IMR-90 (cell line): ENCODE measurements around the gene CABP1. TPM values are rescaled to one million over a fixed set of nuclear protein-coding genes. Genes with fewer than 3 reads are reported as not detected.

Experiments used
- ATAC-seq: fragments of 200-7000 bp; cut with Tn5 transposase; 2 replicates; pipeline ENCODE4 v1.9.1; 2020; ENCODE audit warnings: low read depth, mild to moderate bottlenecking, moderate library complexity
- BruUV-seq: library from RNA; stranded (reverse); fragments of 400-500 nt; replicated peaks from 2 replicates; lab custom pipeline; 2021; lab: Mats Ljungman, UMichigan
- CTCF ChIA-PET: fragments of 300-600 bp; formaldehyde crosslinking; extraction: SDS; loops from one replicate; lab custom pipeline; 2021; ENCODE audit warnings: antibody characterized with exemption; lab: Yijun Ruan, JAX
- POLR2A ChIA-PET: fragments of 300-600 bp; sonication (Branson Sonifier 250); formaldehyde crosslinking; loops from one replicate; lab custom pipeline; 2022; ENCODE audit warnings: antibody characterized with exemption; ENCODE audit not compliant: unreplicated experiment; lab: Charles Lee
- DNase-seq: peaks from one replicate; pipeline ENCODE4 v3.0.0; 2013
- H2AFZ ChIP-seq: replicated peaks from 2 replicates; pipeline ENCODE3; 2013; ENCODE audit warnings: low read length, mild to moderate bottlenecking; ENCODE audit not compliant: poor library complexity
- H2AK5ac ChIP-seq: 2 replicates; pipeline ENCODE4 v1.6.1; 2013; ENCODE audit warnings: low read depth, low read length, inconsistent platforms
- H2AK9ac ChIP-seq: replicated peaks from 2 replicates; pipeline ENCODE3; 2013; ENCODE audit warnings: mild to moderate bottlenecking, low read depth, low read length, moderate library complexity; ENCODE audit not compliant: poor library complexity
- H2BK120ac ChIP-seq: 2 replicates; pipeline ENCODE4 v1.6.1; 2013; ENCODE audit warnings: low read depth, low read length, inconsistent platforms
- H2BK15ac ChIP-seq: 3 replicates; pipeline ENCODE4 v1.6.1; 2013; ENCODE audit warnings: low read depth, low read length, inconsistent platforms
- H2BK20ac ChIP-seq: 2 replicates; pipeline ENCODE4 v1.6.1; 2013; ENCODE audit warnings: low read depth, mild to moderate bottlenecking, inconsistent platforms, low read length, moderate library complexity
- H2BK5ac ChIP-seq: 2 replicates; pipeline ENCODE4 v1.6.1; 2013; ENCODE audit warnings: mild to moderate bottlenecking, low read depth, low read length, inconsistent platforms; ENCODE audit not compliant: poor library complexity, severe bottlenecking
- H3K14ac ChIP-seq: replicated peaks from 2 replicates; pipeline ENCODE4 v1.6.1; 2013; ENCODE audit warnings: low read depth, low read length, inconsistent platforms
- H3K18ac ChIP-seq: 2 replicates; pipeline ENCODE4 v1.6.1; 2013; ENCODE audit warnings: low read depth, low read length, control low read depth
- H3K23ac ChIP-seq: 2 replicates; pipeline ENCODE4 v1.6.1; 2013; ENCODE audit warnings: low read depth, low read length, inconsistent platforms
- H3K27ac ChIP-seq: 2 replicates; pipeline ENCODE4 v1.5.1; 2013; ENCODE audit warnings: mild to moderate bottlenecking, control low read depth, low read length; ENCODE audit not compliant: insufficient read depth
- H3K27me3 ChIP-seq: 2 replicates; pipeline ENCODE4 v1.6.1; 2013; ENCODE audit warnings: low read length; ENCODE audit not compliant: control insufficient read depth, insufficient read depth
- H3K36me3 ChIP-seq: 2 replicates; pipeline ENCODE4 v1.6.1; 2013; ENCODE audit warnings: low read length, mixed read lengths; ENCODE audit not compliant: control insufficient read depth, insufficient read depth
- H3K4ac ChIP-seq: 2 replicates; pipeline ENCODE4 v1.6.1; 2013; ENCODE audit warnings: low read depth, low read length, inconsistent platforms
- H3K4me1 ChIP-seq: 2 replicates; pipeline ENCODE4 v1.6.1; 2013; ENCODE audit warnings: low read length, mixed read lengths; ENCODE audit not compliant: control insufficient read depth, insufficient read depth
- H3K4me2 ChIP-seq: 2 replicates; pipeline ENCODE4 v1.6.1; 2013; ENCODE audit warnings: low read depth, mild to moderate bottlenecking, control low read depth, low read length, moderate library complexity
- H3K4me3 ChIP-seq: 2 replicates; pipeline ENCODE4 v1.5.1; 2013; ENCODE audit warnings: low read depth, mild to moderate bottlenecking, control low read depth, low read length, moderate library complexity; ENCODE audit not compliant: insufficient read depth
- H3K56ac ChIP-seq: 2 replicates; pipeline ENCODE4 v1.6.1; 2013; ENCODE audit warnings: low read length, inconsistent platforms; ENCODE audit not compliant: insufficient read depth; ENCODE audit errors: extremely low read depth
- H3K79me1 ChIP-seq, 2 experiments: 2 replicates each; pipeline ENCODE4 v1.6.1; 2013; ENCODE audit warnings: low read length in 2 of 2, inconsistent platforms in 1 of 2, low read depth in 1 of 2
- H3K9ac ChIP-seq: 2 replicates; pipeline ENCODE4 v1.6.1; 2013; ENCODE audit warnings: low read depth, low read length, control low read depth
- H3K9me1 ChIP-seq: 2 replicates; pipeline ENCODE4 v1.6.1; 2013; ENCODE audit warnings: low read length, inconsistent platforms; ENCODE audit not compliant: insufficient read depth
- H3K9me3 ChIP-seq: 2 replicates; pipeline ENCODE4 v1.6.1; 2013; ENCODE audit warnings: low read length; ENCODE audit not compliant: control insufficient read depth, insufficient read depth
- H4K20me1 ChIP-seq: 2 replicates; pipeline ENCODE4 v1.6.1; 2013; ENCODE audit warnings: low read length, inconsistent platforms; ENCODE audit not compliant: insufficient read depth
- H4K5ac ChIP-seq: 2 replicates; pipeline ENCODE4 v1.6.1; 2013; ENCODE audit warnings: mild to moderate bottlenecking, low read depth, low read length, control low read depth
- H4K8ac ChIP-seq, 2 experiments: 2 replicates each; pipeline ENCODE4 v1.6.1; 2013; ENCODE audit warnings: low read depth in 2 of 2, low read length in 2 of 2, control low read depth in 1 of 2, inconsistent platforms in 1 of 2
- H4K91ac ChIP-seq: 2 replicates; pipeline ENCODE4 v1.6.1; 2013; ENCODE audit warnings: low read depth, low read length, inconsistent platforms; ENCODE audit not compliant: insufficient read depth
- BHLHE40 ChIP-seq: fragments of 150-350 bp; IDR thresholded peaks from 2 replicates; pipeline ENCODE4 v1.6.1; 2016; ENCODE audit warnings: mild to moderate bottlenecking, low read depth, low read length
- CEBPB ChIP-seq: IDR thresholded peaks from 2 replicates; pipeline ENCODE4 v1.6.1; 2012; ENCODE audit warnings: low read depth, low read length, improper control_type of control experiment
- CHD1 ChIP-seq: IDR thresholded peaks from 2 replicates; pipeline ENCODE4 v1.6.1; 2012; ENCODE audit warnings: low read depth, low read length, improper control_type of control experiment
- FOS ChIP-seq: fragments of 150-350 bp; IDR thresholded peaks from 2 replicates; pipeline ENCODE4 v1.6.1; 2016; ENCODE audit warnings: low read depth, low read length
- MAFK ChIP-seq: IDR thresholded peaks from 2 replicates; pipeline ENCODE4 v1.6.1; 2012; ENCODE audit warnings: low read depth, low read length, improper control_type of control experiment
- MAZ ChIP-seq: IDR thresholded peaks from 2 replicates; pipeline ENCODE4 v1.6.1; 2012; ENCODE audit warnings: low read depth, mild to moderate bottlenecking, low read length, improper control_type of control experiment, moderate library complexity, borderline replicate concordance
- MXI1 ChIP-seq: IDR thresholded peaks from 2 replicates; pipeline ENCODE4 v1.6.1; 2012; ENCODE audit warnings: low read depth, mild to moderate bottlenecking, low read length, moderate library complexity, borderline replicate concordance
- NFE2L2 ChIP-seq: fragments of 150-350 bp; IDR thresholded peaks from 2 replicates; pipeline ENCODE4 v1.6.1; 2016; ENCODE audit warnings: low read depth, mild to moderate bottlenecking, low read length
- POLR2A ChIP-seq: IDR thresholded peaks from 2 replicates; pipeline ENCODE4 v1.6.1; 2012; ENCODE audit warnings: mild to moderate bottlenecking, low read depth, low read length
- RAD21 ChIP-seq: IDR thresholded peaks from 2 replicates; pipeline ENCODE4 v1.6.1; 2012; ENCODE audit warnings: low read length, improper control_type of control experiment
- RCOR1 ChIP-seq: IDR thresholded peaks from 2 replicates; pipeline ENCODE4 v1.6.1; 2012; ENCODE audit warnings: mild to moderate bottlenecking, low read length, improper control_type of control experiment; ENCODE audit not compliant: insufficient replicate concordance
- RFX5 ChIP-seq: IDR thresholded peaks from 2 replicates; pipeline ENCODE4 v1.8.0; 2012; ENCODE audit warnings: low read depth, mild to moderate bottlenecking, low read length, moderate library complexity
- SMC3 ChIP-seq: fragments of 150-350 bp; IDR thresholded peaks from 2 replicates; pipeline ENCODE4 v1.6.1; 2016; ENCODE audit warnings: low read depth, mild to moderate bottlenecking, antibody characterized with exemption, low read length, moderate library complexity
- WGBS, 2 experiments: methylation state at CpG; one replicate each; pipeline versions ENCODE4 v1.1.5 to v1.1.7; 2013; ENCODE audit warnings: missing lambda C conversion rate in 2 of 2; ENCODE audit not compliant: insufficient read length in 1 of 2; ENCODE audit errors: extremely low coverage in 2 of 2; 5-methylcytosine and 5-hydroxymethylcytosine counted together
- dilution Hi-C: fragments of 300-500 bp; cut with HindIII; formaldehyde crosslinking; loops from one replicate; pipeline ENCODE4 v1.14.3; 2018; ENCODE audit warnings: low sequenced_read_pairs; ENCODE audit not compliant: unreplicated experiment
- in situ Hi-C: fragments of 300-500 bp; cut with MboI; formaldehyde crosslinking; loops from 3 replicates; pipeline ENCODE4 v1.14.3; 2019; ENCODE audit warnings: low sequenced_read_pairs, inconsistent platforms, mixed read lengths
- intact Hi-C: fragments of 100-400 bp; cut with micrococcal nuclease; formaldehyde crosslinking; loops from 2 replicates; pipeline ENCODE4 v1.10.0; 2022
- polyA plus RNA-seq, 3 experiments: library from polyadenylated mRNA; depleted of rRNA; stranded (reverse); fragments of >200 nt; gene quantifications; 2 replicates each; pipeline ENCODE4 v1.2.3, GENCODE V29; 2012; ENCODE audit warnings: low replicate concordance in 1 of 3
- total RNA-seq: library from RNA; depleted of rRNA; stranded (reverse); fragments of >200 nt; gene quantifications from 2 replicates; pipeline ENCODE4 v1.2.3, GENCODE V29; 2012
- TF ChIP-seq, protein P1 (sequence below): fragments of 150-350 bp; IDR thresholded peaks from 2 replicates; pipeline ENCODE4 v1.6.1; 2016; ENCODE audit warnings: low read depth, mild to moderate bottlenecking, low read length, moderate library complexity, borderline replicate concordance
- TF ChIP-seq, protein P2 (sequence below): fragments of 150-350 bp; IDR thresholded peaks from 2 replicates; pipeline ENCODE4 v1.6.1; 2017; ENCODE audit warnings: mild to moderate bottlenecking, antibody characterized with exemption, low read length, low read depth
- TF ChIP-seq, protein P3 (sequence below): conservative IDR thresholded peaks from 2 replicates; pipeline ENCODE4 v1.5.1; 2012; ENCODE audit warnings: mild to moderate bottlenecking, low read depth, low read length, improper control_type of control experiment

Gene CABP1
- total and polyA plus RNA-seq, 2 of the 4 experiments (the other 2 are of a cell fraction), result 0.54 to 1.1 TPM

DNA sequence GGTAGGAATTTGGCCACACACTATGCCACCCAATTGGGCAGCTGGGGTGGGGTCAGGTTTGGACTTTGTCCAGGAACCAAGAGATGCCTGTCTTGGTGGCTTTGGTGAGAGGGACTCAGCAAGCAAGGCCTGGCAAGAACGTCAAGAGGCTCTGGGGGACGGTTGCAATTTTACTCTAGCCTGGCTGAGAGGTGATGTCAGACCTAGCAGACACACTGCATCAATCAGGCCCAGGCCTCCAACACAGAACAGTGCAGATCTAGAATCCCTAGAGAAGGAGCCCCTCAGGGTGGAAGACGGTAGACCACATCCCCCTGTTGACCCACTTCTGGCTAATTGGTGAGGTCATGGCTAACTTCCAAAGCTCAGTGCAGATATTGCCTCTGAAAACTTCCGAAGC, 68.2 kb downstream of the CABP1 start:
- WGBS, 2 experiments, result 40% methylated on average over 1 of the region's 4 CpGs; no CpG with 5 or more reads in 1 of the 2 experiments
- no peak overlapping the region for H3K27ac ChIP-seq
- POLR2A ChIA-PET, result no interaction called here

More for the DNA sequence above, 68.2 kb downstream of the CABP1 start:
- Histone ChIP-seq H2BK20ac (no peak overlapping the region), H4K20me1 (0 out of 2 replicates have a peak, but pooled peaks cover 5% of the 10 kb centered on the region), H2AFZ (no peak overlapping the region), H3K9me3 (no peaks in the 10 kb centered on the region), H3K79me1 (peaks cover 16 to 30% of the 10 kb centered on the region in 2 experiments; a peak in 3 of 4 replicates), H3K4me2 (no peak overlapping the region), H4K8ac (no peak overlapping the region), H3K56ac (no peak overlapping the region), H2AK5ac (no peak overlapping the region), H3K14ac (no peak overlapping the region), H3K9me1 (peaks cover 8% of the 10 kb centered on the region), H2AK9ac (no peak overlapping the region), H3K9ac (no peak overlapping the region), H3K4ac (no peak overlapping the region), H3K36me3 (peaks cover 5% of the 10 kb centered on the region), H2BK120ac (no peak overlapping the region), H2BK15ac (no peak overlapping the region), H3K23ac (no peak overlapping the region), H3K4me3 (no peak overlapping the region), H4K91ac (no peak overlapping the region), H4K5ac (no peak overlapping the region), H2BK5ac (no peak overlapping the region), H3K18ac (no peak overlapping the region), H3K27me3 (no peaks in the 10 kb centered on the region), H3K4me1 (peaks cover 3% of the 10 kb centered on the region)
- CTCF ChIA-PET, result no interaction called here
- dilution Hi-C loops (no loop called here), in situ Hi-C loops (no loop called here), intact Hi-C loops (no loop called here)
- TF ChIP-seq SMC3 (no peak), MAFK (no peak), RAD21 (no peak), MXI1 (no peak), RFX5 (no peak), CHD1 (no peak), BHLHE40 (no peak), NFE2L2 (no peak), CEBPB (no peak), RCOR1 (no peak), MAZ (no peak), FOS (no peak), POLR2A (no peak)
- TF ChIP-seq, protein P1, sequence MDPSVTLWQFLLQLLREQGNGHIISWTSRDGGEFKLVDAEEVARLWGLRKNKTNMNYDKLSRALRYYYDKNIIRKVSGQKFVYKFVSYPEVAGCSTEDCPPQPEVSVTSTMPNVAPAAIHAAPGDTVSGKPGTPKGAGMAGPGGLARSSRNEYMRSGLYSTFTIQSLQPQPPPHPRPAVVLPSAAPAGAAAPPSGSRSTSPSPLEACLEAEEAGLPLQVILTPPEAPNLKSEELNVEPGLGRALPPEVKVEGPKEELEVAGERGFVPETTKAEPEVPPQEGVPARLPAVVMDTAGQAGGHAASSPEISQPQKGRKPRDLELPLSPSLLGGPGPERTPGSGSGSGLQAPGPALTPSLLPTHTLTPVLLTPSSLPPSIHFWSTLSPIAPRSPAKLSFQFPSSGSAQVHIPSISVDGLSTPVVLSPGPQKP, result no peak
- TF ChIP-seq, protein P2, sequence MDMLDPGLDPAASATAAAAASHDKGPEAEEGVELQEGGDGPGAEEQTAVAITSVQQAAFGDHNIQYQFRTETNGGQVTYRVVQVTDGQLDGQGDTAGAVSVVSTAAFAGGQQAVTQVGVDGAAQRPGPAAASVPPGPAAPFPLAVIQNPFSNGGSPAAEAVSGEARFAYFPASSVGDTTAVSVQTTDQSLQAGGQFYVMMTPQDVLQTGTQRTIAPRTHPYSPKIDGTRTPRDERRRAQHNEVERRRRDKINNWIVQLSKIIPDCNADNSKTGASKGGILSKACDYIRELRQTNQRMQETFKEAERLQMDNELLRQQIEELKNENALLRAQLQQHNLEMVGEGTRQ, result no peak
- TF ChIP-seq, protein P3, sequence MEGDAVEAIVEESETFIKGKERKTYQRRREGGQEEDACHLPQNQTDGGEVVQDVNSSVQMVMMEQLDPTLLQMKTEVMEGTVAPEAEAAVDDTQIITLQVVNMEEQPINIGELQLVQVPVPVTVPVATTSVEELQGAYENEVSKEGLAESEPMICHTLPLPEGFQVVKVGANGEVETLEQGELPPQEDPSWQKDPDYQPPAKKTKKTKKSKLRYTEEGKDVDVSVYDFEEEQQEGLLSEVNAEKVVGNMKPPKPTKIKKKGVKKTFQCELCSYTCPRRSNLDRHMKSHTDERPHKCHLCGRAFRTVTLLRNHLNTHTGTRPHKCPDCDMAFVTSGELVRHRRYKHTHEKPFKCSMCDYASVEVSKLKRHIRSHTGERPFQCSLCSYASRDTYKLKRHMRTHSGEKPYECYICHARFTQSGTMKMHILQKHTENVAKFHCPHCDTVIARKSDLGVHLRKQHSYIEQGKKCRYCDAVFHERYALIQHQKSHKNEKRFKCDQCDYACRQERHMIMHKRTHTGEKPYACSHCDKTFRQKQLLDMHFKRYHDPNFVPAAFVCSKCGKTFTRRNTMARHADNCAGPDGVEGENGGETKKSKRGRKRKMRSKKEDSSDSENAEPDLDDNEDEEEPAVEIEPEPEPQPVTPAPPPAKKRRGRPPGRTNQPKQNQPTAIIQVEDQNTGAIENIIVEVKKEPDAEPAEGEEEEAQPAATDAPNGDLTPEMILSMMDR, result no peak
- ATAC-seq, result no peak
- DNase-seq, result no peak
- no TSS peak for BruUV-seq
